Cortex of kidney (tissue), 1 donor: ENCODE results near the gene CCDC167.

Source experiments
- DNase-seq: peaks from one replicate; lab custom pipeline; 2025; lab: John Stamatoyannopoulos, UW

Gene CCDC167

DNA sequence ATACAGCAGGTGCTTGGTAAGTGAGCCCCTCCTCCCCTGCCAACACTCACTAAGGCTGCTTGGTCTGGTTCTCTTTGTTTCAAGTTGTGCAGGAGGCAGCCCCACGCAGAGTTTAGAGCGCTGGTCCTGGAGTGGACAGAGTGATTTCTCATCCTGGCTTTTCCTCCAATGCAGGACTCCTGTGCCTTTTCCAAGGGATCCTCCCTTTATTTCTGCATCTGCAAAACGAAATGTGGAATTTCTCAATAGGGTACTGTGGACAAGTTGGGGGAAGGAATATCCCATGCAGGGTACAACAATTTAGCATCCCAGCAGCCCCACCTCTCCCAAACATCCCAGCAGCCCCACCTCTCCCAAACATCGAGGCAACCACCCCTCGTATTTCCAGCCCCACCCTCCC lies 30.6 kb upstream of the CCDC167 start:
- DNase-seq: no peak

DNA sequence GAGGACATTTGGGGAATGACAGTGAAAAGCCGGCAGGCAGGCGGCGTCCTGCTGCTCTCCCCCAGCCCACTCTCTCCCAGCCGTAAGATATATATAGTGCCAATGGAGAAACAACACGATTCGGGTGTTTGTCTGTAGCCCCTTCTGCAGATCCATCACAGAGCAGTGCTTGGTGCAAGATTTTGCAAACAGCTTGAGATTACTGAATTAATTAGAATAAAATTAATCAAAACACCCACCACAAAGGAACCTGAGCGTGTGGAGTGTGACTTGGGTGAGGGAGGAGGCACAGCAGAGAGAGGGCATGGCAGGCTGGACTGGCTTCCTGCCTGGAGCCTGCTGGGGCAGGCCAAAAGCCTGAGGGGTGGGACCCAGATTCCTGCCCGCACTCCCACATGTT lies 28.8 kb upstream of the CCDC167 start:
- DNase-seq: no peak

DNA sequence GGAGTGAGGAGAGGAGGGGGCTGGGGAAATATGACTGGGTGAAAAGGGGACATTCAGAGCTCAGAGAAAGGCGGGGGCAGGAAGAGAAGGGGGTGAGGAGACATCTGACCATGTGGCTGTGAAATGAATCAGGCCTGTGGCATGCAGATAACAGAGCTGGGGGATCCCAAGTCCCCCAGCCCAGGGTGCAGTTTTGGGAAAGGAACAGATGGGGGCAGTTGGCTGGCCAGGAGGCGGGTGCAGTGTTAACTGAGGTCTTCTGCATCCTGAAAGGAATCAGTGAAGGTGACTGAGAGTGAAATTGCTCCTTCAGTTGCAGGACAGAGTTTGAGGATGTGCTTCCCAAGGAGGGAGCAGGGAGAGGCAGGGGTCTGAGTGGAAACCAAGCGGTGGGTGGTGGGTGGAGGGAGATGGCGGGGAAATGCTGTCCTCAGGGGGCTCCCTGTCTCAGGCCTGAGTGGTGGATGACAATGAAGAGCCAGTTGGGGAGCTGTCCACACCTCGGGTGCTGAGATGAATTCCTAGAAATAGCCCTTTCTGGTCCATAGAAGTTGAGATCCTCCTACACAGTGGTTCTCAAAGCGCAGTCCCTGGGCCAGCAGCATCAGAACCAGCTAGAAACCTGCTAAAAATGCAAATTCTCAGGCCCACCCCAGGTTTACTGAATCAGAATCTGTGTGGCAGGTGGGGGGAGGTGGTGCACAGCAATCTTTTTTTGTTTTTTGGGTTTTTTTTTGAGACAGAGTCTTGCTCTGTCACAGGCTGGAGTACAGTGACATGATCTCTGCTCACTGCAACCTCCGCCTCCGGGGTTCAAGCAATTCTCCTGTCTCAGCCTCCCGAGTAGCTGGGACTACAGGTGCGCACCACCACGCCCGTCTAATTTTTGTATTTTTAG lies 26.0 kb upstream of the CCDC167 start:
- DNase-seq: no peak

DNA sequence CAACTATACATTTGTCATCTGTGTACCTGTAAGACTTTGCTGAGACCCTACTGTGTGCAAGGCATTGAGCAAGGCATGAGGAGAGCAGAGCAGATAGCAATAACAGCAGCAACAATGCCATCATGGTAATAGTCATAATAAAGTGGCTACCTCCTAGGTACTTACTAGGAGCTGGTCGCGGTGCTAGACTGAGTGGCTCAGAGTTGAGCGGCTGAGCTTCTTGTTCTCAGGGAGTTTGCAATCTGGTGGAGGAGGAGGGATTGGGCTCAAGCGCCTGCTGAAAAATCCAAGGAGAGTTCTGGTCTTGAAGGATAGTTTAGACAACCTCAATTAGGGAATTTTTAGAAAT lies 25.3 kb upstream of the CCDC167 start:
- no peak for DNase-seq

DNA sequence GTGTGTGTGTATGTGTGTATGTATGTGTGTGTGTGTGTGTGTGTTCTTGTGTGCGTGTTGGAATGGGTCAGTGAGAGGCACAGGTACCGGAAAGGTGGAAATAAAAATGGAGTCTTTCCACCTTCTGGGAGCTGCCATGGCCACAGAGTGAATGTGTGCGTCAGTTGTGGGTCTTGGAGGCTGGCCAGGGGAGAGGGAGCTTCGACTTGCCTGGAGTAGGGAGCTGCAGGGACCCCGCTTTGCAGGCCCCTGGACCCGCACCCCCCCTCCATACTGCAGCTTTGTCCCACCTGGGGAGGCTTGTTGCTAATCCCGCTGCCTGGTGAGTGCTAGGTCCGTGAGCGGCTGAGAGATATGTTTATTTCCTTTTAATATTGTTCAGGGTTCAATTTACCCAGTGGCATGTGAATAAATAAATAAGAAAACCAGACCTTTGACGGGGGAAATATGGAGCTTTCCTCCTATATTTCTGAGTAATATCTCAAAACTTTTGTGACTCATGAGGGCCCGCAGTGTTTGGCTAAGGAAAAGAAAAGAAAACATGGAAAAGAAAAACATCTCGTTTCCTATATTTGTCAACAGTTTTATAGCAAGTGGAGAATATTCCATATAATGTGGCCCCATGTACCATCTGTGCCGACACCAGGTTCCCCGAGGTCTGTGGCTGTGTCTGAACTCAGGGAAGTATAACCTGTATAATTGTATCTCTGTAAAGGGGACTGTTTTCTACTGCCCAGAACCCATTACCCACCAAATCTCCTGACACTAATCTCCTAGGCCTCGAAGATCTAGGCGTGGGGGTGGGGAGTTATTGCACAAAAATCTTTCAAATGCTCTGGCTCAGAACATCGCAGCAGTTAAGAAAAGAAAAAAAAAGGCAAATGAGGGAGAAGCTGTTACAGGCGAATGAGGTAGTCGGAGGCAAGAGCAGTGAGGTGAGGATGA lies 24.6 kb upstream of the CCDC167 start:
- DNase-seq: no peak

DNA sequence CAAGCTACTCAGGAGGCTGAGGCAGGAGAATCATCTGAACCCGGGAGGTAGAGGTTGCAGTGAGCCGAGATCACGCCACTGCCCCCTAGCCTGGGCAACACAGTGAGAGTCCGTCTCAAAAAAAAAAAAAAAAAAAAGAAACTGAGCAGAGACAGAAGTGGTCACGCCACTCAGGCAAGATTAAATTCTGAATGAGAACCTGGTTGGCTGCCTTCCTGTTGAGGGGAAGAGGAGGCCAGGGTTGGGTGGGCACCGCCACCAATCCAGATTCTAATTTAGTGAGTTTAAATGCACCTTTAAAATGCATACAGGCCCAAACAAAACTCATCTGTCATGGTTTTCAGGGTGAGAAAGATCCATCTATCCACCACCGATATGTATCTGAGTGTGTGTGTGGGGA lies 23.7 kb upstream of the CCDC167 start:
- DNase-seq: no peak

DNA sequence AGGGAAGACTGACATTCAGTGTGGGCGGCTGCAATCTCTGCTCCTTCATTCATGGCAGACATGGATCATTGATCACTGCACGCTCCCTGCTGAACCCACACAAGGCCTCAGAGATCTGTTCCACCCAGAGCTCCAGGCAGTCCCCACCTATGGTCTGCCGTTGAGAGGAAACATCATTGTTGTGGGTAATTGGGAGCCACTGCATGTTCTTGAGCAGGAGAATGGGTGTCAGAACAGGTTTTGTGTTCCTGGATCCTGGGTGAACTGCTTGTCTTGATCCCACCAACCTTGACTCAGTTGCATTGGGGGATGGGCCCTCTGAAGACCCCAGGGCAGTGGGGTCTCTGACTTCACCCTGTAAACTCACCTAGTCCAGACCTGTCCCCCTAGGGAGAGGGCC lies 23.1 kb upstream of the CCDC167 start:
- DNase-seq: no peak

DNA sequence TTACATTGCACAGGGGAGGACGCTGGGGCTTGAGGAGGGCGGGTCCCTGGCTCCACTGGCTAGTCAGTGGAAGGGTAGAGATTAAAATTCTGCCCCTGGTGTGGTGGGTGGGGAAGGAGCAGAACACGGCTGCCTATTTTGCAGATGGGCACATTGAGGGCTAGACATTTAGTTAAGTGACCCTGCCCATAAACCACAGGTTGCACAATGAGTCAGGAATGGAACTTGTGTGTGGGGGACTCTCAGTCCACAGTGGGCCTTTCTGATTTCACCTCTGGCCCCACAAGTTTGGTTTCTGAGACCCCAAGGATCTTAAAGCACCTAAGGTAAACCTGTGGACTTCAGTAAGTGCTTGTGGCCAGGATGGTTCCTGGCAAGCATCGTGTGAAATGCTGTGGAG lies 22.0 kb upstream of the CCDC167 start:
- no peak for DNase-seq

DNA sequence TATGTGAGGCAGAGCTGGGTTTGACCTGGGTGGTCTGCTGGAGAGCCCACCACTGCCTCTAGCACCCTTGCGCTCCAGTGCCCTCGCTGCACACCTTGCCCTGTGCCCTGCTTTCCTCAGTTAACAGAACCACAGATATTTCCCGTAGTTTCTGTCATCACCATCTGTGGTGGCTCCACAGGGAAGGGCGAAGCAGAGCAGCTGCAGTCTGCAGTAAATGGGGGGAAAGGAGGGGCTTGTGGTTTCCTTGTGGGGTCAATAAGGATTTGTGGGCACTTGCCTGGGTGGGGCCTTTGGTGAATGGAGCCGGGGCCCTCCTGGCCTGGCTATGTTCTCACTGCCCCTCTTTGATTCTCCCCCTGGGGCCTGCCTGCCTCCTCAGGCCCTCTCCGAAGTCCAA lies 21.2 kb upstream of the CCDC167 start:
- DNase-seq: no peak

DNA sequence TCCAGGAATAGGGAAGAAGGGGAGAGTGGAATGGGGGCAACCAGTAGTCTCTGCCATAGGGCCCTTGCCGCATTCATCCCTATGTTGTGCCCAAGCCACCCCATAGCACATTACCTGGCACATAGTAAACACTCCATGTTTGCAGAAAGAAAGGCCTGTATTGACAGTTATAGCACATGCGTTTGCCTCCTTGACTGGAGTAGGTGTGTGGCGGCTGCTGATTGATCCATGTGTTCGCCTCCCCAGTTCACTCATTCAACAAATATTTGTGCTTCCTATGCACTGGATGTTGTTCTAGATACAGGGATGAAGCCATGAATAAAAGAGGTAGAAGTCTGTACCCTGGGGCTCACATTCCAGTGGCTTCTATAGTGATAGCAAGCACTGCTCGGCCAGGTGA lies 19.8 kb upstream of the CCDC167 start:
- no peak for DNase-seq

DNA sequence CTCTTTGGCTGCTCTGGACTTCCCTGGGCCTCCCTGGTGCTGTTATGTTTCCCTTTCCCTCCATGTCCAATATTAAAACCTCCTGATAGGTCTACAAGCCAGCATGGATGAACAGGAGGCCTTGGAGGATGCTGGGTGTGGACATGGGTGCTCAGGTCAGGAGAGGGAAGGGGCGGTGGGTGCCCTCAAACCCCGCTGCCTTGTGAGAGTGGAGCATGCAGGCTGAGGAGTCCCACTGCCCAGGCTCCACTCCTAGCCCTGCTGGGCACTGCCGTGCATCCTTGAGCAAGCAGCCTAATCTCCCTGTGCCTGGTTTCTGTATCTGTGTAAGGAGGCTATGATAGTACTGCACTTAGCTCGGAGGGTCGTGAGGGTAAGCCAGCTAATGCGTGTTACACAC lies 18.4 kb upstream of the CCDC167 start:
- DNase-seq: no peak

DNA sequence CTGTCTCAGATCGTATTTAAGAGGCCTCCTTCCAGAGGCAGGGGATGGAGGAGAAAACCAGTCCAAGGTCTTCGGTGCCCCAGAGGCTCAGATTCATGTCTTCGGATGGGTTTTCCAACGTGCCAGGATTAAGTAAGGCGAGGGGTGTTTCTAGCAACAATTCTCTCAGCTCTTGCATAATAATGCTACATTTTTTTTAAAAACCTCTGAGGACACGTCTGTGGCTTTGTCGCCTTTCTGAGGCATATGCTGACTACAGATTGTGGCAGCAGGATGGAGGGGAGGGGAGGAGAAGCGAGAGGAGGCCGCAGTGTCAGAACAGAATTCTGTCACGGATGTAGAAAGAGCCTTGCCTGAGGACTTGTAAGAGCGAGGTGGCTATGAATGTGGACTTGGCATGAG lies 17.7 kb upstream of the CCDC167 start:
- DNase-seq: no peak

DNA sequence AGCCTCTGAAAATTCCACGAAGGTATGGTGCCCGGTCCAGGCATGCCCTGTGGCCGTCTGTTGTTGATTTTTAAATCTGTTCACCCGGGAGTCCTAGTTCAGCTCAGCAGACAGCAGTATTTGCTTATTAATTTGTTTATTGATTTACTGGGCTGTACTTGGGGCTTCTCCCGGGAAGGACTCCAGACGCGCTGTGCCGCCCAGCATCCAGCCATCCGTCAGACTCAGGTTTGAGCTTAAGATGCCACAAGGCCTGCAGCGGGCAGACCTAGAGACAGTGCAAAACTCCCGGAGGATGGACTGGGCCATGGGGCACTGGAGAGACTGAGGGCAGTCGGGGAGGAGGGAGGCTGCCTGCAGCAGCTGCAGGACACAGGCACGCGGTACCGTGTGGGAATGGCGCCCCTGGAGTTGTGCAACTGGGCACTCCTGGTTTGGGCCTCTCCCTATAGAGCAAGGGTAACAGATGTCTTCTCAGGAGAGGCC lies 17.3 kb upstream of the CCDC167 start:
- DNase-seq: no peak

DNA sequence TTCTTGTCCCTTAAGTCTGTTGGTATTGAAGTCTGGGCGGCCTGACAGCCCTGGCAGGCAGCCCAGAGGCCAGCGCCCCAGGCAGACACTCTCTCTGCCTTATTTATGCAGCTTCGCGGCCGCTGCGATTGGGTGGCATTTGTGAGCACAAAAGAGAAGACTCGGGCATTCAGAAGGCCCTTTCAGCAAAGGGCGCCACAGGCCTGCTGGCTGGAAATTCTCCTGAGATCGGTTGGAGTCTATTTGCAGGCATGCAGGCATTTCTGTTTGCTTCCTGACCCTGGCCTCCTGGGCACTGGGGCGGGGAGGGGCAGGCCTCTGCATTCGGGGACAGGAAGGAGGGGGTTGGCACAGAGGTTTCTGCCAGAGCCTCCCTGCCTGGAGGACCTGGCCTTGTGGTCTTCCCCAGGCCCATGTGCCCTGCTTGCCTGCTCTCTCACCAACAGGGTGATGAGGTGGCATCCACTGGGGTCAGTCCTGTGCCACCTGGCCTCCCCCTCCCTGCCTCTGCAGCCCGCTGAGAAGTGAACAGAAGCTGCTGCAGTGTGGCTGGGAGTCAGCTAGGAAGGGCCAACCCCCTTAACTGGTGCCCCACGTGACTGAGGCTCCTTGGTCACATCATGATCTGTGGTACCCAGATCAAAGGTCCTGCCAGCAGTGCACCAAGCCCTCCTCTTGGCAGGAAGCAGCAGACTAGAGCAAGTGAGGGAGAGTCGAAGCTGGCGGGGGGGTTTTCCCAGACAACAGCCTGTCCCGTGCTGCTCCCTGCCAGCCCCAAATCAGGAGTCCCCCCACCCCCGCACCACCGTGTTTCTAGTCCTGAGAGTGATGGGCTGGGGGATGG lies 16.6 kb upstream of the CCDC167 start:
- DNase-seq: no peak

DNA sequence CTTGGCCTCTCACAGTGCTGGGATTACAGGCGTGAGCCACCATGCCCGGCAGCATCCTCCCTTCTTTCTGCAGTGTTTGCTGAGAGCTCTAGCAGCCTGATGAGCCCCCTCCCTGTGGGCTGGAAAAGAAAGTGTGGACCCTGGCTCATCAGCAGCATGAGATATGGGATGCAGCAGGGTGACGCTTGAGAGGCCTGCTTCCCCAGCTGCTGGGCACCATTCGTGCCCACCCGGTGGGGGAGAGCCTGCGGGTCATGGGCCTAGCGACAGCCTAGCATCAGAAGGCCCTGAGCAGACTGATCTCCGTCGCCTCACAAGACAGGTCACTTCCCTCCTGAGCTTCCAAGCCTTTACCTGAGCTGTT lies 16.0 kb upstream of the CCDC167 start:
- DNase-seq: no peak

DNA sequence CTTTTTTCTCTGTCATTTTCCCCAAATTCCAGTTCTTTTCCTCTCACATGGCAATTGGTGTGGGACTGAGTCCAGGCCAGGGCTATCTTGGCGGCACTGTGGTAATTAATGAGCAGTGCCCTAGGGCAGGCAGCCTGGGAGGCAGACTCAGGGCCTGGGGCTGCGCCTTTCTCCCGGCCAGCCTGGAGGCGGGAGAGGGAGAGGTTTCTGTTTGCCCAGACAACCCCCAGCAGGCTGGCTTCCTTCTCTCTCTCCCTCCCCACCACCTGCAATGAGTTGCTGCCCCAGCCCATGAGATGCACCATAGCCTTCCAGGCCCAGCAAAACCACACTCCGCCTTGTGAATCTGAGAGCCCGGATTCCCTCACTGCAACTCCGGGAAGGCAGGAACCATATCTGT lies 15.1 kb upstream of the CCDC167 start:
- DNase-seq: no peak

DNA sequence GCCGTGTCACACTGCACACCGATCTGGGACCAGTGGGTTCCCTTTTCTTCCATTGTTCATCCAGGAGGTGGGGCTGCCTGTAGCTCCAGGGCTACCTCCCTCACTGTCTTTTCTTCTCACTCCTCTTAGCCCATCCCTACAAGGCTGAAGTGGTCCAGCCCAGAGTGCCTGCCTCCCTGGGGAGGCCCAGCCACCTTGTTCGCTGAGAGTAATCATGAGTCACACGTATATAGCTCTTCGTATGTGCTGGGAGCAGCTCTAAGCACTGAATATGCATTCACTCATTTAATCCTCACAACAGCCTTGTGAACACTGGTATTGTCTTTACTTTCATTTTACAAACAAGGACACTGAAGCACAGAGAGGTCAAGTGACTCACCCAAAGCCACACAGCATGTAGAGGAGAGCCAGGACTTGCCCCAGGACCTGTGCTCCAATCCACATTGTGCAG lies 14.7 kb upstream of the CCDC167 start:
- no peak for DNase-seq

DNA sequence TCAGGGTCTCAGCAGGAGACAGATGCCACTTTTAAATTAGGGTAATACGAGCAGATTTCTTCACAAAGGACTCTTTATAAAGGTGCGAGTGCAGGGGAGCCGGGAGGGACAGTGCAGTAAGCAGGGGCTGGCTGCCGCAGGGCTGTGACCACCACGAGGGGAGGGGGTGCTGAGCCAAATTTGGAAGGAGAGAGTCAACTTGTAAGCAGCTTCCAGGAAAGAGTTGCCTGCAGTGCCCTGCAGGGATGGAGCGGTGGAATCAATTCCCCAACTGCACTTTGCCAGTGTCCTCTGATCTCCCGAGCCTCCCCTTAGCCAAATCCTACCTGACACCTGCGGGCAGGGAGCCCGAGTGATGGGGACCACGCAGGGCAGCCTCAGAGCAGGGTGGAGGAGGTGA lies 13.9 kb upstream of the CCDC167 start:
- DNase-seq: no peak

DNA sequence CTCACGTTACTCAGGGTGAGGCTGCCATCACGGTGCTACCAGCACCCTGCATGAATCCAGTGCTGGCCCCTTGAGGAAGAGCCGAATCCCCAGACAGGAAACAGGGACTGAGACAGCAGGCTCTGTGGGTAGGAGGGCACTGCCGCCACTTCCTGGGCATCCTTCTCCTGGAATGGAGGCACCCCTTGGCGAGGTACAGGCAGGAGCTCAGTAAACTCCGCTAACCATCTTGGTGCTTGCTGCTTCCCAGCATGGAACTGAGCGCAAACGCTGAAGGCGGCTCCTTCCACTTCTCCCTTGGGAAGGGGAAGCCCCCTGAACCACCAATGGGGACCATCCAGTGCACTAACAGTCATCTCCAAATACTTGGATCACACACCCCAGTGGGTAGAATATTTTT lies 13.5 kb upstream of the CCDC167 start:
- DNase-seq: no peak

DNA sequence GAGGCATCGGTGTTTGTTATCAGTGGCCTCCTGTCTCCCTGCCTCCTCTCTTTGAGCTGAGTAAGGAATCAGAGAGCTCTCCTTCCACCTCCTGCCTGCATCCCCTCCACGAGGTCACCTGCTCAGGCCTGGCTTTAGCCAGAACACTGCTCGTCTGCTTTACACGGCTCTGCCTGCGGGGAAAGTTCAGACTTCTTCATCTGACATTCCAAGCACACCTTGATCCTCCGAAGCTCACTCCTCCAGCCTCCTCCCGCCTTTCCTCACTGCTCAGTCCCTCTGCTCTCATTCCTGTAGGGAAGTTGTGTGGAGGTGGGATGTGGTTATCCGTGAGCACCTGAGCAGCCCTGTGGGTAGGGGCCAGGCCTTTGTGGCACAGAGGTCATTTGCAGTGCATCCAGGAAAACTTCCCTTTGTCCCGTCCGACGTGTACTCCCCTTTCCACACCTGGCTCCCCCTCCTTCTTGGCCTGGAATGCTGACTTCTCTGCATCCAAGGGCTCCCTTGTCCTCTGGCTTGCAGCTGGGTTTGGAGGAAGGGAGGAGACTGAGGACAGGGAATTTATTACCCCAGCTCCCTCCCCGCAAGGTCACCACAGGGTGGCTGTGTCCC lies 12.8 kb upstream of the CCDC167 start:
- DNase-seq: no peak

DNA sequence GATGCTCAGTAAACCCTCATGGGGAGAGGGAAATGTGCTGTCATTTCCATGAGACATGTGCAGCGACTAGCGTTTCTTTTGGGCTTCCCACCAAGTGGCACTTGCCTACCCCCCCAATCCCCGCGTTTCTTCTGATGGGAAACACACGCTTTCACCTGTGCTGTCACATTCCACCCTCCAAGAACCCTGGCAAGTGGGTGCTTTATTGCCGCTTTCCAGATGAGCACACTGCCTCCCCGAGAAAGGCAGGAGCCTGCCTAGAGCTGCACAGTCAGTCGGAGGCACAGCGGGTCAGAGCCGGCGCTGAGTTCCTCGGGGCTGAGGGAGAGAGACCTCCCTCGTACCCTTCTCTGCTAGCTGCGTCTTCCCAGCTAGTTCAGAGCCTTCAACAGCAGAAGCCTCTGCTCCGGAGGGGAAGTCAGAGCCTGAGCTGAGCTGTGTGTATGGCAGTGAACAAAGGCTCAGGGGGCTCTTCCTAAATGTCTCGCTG lies 12.3 kb upstream of the CCDC167 start:
- DNase-seq: no peak
